HPDE6-E6E7 (cell line): ENCODE measurements around the gene POU2F1.

Experiments
- DNase-seq: peaks from one replicate; pipeline ENCODE4 v3.0.0; 2011; ENCODE audit warnings: missing footprints; ENCODE audit errors: extremely low spot score

Gene POU2F1

GRCh38 chr1:167467126-167467710 is 246.5 kb downstream of the POU2F1 start:
- DNase-seq: peak; percentile 31

DNA sequence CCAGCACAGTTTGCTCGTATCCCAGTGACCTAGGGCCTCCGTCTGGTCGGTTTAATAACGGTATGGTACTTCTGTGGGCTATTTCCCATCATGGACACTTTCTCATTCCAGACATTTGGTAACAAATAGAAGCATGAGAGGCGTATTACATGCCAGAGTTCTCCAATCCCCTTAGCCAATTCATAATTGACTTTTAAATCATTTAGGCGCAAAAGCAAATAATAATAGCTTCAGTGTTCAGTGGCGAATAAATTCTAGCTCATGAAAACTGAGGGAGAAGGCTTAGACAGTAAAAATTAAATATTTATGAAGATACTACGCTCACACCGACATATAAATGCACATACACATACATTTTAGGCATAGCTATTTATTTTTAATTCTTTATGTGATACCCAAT is 247.1 kb downstream of the POU2F1 start:
- DNase-seq: no peak

- no peak for DNase-seq
Measured at GRCh38 chr1:167469280-167469965, 248.7 kb downstream of the POU2F1 start.

GRCh38 chr1:167471568-167471967 is 250.9 kb downstream of the POU2F1 start:
- no peak for DNase-seq

GRCh38 chr1:167472752-167473521 is 252.3 kb downstream of the POU2F1 start:
- DNase-seq: no peak

DNA sequence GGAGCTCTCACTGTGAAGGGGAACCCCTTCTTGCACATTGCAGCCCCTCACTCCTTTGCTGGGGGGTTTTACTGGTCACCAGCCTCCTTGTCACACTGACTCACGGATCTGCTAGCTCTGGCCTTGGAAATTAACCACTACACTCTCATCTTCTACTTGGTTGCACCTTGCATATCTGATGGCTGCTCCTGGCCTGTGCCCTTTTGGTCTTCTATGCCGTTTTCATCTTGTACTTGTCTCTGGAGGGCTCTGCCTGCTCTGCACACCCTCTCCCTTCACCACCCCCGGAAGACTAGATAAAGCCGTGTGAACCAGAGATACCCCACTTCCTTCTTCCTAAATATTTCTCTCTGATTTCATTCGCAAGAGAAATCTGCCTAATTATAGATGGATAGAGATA is 253.1 kb downstream of the POU2F1 start:
- DNase-seq: no peak

- no peak for DNase-seq
Measured at GRCh38 chr1:167474191-167474641, 253.5 kb downstream of the POU2F1 start.

DNA sequence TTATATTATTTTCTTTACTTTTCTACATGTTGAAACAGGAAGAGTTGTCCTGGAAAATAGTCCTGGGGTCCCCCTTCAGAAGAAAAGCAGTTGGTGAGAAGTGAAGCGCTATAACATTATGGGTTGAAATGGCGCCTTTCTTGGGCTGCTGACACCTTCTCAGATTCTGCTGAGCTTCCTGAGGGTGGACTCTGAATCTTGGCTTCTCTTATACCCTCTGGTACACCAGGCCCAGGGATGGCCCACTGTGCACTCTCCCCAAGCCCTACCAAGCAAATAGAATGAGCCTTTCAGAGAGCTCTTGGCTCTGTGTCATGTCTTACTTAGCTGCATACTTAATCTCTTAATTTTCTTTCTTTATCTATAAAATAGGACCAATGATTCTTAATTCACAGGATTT is 255.4 kb downstream of the POU2F1 start:
- no peak for DNase-seq
